Activated CD4-positive, alpha-beta T cell treated with anti-CD3 and anti-CD28 coated beads, Interleukin-2, amount 50 U/mL, for 16 hours (primary cell): Measurements from ENCODE around the gene USP17L27.
"Not testable (repeated sequence)": the region's sequence is repeated elsewhere in the genome, so short reads cannot be mapped to it uniquely, and the experiment has no call there.

ENCODE experiments used
- DNase-seq: peaks from one replicate; pipeline ENCODE4 v3.0.0-alpha.2; 2020

The USP17L27 gene, protein sequence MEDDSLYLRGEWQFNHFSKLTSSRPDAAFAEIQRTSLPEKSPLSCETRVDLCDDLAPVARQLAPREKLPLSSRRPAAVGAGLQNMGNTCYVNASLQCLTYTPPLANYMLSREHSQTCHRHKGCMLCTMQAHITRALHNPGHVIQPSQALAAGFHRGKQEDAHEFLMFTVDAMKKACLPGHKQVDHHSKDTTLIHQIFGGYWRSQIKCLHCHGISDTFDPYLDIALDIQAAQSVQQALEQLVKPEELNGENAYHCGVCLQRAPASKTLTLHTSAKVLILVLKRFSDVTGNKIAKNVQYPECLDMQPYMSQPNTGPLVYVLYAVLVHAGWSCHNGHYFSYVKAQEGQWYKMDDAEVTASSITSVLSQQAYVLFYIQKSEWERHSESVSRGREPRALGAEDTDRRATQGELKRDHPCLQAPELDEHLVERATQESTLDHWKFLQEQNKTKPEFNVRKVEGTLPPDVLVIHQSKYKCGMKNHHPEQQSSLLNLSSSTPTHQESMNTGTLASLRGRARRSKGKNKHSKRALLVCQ

DNA sequence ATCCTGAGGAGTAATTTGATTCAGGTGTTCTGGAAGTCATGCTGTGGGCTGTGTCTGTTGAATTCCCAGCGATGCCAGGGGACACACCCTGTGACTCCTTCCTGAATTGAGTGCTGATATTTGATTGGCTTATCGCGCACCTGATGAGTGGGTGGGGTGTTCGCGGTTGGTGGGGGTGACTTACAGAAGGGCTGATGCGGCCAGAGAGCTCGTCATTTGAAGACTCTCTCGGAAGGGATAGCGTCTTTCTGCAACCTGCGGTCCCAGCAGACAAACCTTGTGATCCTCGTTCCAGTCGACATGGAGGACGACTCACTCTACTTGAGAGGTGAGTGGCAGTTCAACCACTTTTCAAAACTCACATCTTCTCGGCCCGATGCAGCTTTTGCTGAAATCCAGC lies at the start of gene USP17L27:
TSS of gene USP17L27 (plus strand) at position 301 of the 400 bp plus-strand sequence. CDS start at position 301, 0 bp downstream.
- DNase-seq, result not testable (repeated sequence)

GRCh38 chr4:9324191-9324590 lies 19.8 kb upstream of the USP17L27 start:
- DNase-seq, result peak; percentile 0

- DNase-seq, result not testable (repeated sequence)
These were observed 19.1 kb upstream of the USP17L27 start, which contains the start of gene USP17L24 for GRCh38 chr4:9324865-9325264. Gene USP17L24 (plus strand): TSS chr4:9325165. CDS start chr4:9325165, 0 bp downstream.

DNA sequence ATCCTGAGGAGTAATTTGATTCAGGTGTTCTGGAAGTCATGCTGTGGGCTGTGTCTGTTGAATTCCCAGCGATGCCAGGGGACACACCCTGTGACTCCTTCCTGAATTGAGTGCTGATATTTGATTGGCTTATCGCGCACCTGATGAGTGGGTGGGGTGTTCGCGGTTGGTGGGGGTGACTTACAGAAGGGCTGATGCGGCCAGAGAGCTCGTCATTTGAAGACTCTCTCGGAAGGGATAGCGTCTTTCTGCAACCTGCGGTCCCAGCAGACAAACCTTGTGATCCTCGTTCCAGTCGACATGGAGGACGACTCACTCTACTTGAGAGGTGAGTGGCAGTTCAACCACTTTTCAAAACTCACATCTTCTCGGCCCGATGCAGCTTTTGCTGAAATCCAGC lies 14.3 kb upstream of the USP17L27 start, which contains the start of gene USP17L25:
TSS of gene USP17L25 (plus strand) at position 301 of the 400 bp plus-strand sequence. CDS start at position 301, 0 bp downstream.
- not testable (repeated sequence) for DNase-seq

DNA sequence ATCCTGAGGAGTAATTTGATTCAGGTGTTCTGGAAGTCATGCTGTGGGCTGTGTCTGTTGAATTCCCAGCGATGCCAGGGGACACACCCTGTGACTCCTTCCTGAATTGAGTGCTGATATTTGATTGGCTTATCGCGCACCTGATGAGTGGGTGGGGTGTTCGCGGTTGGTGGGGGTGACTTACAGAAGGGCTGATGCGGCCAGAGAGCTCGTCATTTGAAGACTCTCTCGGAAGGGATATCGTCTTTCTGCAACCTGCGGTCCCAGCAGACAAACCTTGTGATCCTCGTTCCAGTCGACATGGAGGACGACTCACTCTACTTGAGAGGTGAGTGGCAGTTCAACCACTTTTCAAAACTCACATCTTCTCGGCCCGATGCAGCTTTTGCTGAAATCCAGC lies 9.6 kb upstream of the USP17L27 start, which contains the start of gene USP17L26:
TSS of gene USP17L26 (plus strand) at position 301 of the 400 bp plus-strand sequence. CDS start at position 301, 0 bp downstream.
- DNase-seq, result not testable (repeated sequence)

DNA sequence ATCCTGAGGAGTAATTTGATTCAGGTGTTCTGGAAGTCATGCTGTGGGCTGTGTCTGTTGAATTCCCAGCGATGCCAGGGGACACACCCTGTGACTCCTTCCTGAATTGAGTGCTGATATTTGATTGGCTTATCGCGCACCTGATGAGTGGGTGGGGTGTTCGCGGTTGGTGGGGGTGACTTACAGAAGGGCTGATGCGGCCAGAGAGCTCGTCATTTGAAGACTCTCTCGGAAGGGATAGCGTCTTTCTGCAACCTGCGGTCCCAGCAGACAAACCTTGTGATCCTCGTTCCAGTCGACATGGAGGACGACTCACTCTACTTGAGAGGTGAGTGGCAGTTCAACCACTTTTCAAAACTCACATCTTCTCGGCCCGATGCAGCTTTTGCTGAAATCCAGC lies 4.8 kb upstream of the USP17L27 start, which contains the start of gene USP17L5:
TSS of gene USP17L5 (plus strand) at position 301 of the 400 bp plus-strand sequence. CDS start at position 301, 0 bp downstream.
- DNase-seq, result not testable (repeated sequence)

DNA sequence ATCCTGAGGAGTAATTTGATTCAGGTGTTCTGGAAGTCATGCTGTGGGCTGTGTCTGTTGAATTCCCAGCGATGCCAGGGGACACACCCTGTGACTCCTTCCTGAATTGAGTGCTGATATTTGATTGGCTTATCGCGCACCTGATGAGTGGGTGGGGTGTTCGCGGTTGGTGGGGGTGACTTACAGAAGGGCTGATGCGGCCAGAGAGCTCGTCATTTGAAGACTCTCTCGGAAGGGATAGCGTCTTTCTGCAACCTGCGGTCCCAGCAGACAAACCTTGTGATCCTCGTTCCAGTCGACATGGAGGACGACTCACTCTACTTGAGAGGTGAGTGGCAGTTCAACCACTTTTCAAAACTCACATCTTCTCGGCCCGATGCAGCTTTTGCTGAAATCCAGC lies 4.6 kb downstream of the USP17L27 start, which contains the start of gene USP17L28:
TSS of gene USP17L28 (plus strand) at position 301 of the 400 bp plus-strand sequence. CDS start at position 301, 0 bp downstream.
- not testable (repeated sequence) for DNase-seq

DNA sequence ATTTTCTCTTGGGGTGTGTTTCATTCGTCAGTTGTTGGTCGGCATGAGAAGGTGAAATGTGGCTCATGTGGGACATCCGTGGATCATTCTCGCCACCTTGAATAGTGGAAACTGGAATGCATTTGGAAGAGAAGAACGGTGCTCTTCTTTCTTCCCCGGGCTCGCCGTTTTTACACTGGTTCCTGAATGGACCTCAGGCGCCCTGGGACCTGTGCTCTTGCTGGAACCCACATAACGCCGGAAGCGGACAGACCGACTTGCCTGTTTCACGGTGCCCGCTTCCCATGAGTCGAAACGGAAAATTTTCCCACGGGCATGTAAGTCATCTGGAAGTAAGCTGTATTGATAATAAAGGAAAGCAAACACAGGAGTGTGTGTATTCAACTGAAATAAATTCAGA lies 6.9 kb downstream of the USP17L27 start:
- DNase-seq, result not testable (repeated sequence)

- DNase-seq, result not testable (repeated sequence)
These were observed 9.4 kb downstream of the USP17L27 start, which contains the start of gene USP17L29 for GRCh38 chr4:9353338-9353737. Gene USP17L29 (plus strand): TSS chr4:9353638. CDS start chr4:9353638, 0 bp downstream.

GRCh38 chr4:9362829-9363228 lies 18.9 kb downstream of the USP17L27 start, which contains the start of gene USP17L30:
Gene USP17L30 (plus strand): TSS chr4:9363129. CDS start chr4:9363129, 0 bp downstream.
- DNase-seq, result not testable (repeated sequence)

DNA sequence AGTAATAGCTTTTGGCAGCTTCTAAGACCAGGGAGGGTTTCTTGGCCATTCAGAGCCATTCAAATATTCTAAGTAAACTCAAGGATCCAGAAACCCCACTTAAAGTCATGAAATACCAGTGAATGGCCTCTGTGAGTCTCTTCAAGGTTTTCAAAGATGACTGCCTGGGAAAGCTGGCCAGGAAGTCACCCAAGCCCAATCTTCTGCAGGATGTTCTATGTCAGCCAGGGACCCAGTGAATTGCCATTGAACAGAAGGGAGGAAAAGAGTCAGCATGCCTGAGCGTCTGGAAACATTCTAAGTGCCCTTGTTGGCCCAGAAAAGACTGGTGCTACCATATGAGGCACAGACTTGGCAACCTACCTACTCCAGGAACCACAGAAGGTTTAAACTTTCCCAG lies 35.9 kb downstream of the USP17L27 start:
- DNase-seq, result not testable (repeated sequence)

DNA sequence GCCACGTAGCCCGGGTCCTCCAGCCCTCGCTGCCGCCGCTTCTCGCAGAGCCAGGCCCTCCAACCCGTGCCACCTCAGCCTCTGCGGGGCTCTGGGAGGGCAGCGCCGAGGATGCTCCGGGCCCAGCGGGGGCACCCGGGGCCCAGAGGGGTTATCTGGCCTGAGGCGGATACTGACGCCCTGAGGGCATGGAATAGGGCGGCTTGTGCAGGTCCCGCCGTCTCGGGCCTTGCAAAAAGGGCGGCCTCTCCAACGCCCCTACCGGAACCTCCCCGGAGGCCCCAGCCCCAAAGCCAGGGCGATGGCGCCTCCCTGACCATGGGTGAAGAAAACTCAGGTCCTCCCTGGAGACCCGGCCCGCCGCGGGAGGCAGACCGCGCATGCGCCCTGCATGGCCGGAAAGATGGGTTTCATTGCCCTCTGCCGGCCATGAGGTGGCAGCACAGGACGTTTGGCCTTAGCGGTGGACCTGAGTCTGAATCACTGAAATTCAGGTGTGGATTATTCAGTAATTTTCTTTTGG lies 37.1 kb downstream of the USP17L27 start:
- peak; percentile 69 for DNase-seq

DNA sequence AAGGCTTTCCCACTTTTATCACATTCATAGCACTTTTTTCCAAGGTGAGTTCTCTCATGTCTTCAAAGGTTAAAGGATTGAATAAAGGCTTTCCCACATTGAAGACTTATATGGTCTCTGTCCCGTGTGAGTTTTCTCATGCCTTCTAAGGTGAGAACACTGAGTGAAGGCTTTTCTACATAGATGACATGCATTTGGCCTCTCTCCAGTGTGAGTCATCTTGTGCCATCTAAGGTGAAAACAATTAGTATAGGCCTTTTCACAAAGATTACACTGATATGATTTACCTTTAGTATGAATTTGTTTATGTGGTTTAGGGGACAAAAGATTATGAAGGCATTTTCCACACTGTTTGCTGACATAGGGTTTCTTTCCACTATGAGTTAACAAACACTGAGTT lies 40.2 kb downstream of the USP17L27 start:
- DNase-seq, result peak; percentile 0

DNA sequence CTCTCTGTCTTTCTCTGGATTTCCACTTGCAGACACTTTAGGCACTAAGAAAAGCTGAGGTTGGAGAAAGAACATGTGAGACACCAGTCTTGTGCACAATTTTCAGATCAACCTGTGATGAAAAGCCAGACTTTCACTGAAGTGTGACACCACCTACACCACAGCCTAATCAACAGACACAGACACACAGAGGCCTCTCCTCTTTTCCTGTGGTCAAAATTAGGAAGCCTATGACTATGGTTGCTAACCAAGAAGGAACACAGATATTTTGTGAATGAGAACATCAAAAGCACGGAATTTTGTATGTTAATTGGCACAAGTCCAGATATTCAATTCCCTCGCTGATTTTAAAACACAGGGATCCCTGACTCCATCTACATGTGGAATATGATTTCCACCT lies 45.1 kb downstream of the USP17L27 start:
- not testable (repeated sequence) for DNase-seq
